Amygdala (tissue), 56 donors: ENCODE results near the gene KPNA4.
A peak's percentile ranks its signal among the peaks of the same experiment; 100 is the strongest.
"Not testable (repeated sequence)": the region's sequence is repeated elsewhere in the genome, so short reads cannot be mapped to it uniquely, and the experiment has no call there.

Experiments used
- DNase-seq, 56 donors: peaks; one replicate each; lab custom pipeline; 2025; lab: John Stamatoyannopoulos, UW

Gene KPNA4

DNA sequence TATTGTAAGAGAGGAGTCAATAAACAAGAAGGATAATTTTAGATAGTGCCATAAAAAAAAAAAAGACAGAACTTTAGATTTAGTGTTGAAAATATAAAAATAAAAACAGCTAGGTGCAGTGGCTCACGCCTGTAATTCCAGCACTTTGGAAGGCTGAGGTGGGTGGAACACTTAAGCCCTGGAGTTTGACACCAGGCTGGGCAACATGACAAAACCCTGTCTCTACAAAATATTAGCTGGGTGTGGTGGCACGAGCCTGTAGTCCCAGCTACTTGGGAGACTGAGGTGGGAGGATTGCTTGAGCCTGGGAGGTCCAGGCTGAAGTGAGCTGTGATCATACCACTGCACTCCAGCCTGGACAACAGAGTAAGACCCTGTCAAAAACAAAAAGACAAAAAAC, 49.0 kb downstream of the KPNA4 start:
- DNase-seq, result not testable (repeated sequence)

DNA sequence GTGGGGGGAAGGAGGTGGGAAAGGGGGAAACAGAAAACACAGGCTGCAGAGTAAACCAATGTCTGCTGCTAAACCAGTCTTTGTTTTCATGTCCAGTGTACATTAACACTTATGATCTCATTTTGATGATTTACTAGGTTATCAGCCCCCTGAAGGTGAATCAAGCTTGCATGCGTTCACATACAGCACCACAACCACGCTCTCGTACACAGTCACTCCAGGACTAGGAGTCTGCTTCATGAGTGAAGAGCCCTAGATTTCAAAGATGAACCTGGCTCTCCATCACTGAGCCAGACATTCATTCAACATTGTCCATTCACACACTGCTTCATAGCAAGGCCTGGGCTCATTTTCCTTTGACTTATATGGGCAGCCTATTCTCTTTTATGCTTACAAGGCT, 64.0 kb downstream of the KPNA4 start:
- no peak for DNase-seq

DNA sequence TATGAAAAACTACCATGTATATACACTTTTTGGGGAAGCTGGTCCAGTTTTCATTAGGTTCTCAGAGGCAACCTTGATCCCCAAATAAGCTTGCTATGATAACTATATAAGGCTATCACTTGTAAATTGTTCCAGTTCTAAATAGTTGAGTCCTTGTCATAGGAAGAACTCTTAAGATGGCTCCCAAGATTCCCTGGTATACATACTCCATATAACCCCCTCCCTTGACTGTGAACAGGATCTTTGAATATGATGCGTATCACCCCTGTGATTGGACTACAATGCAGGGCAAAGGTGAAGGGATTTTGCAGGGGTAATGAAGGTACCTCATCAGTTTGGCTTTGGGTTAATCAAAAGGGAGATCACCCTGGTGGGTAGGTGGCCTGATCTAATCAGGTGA, 67.2 kb downstream of the KPNA4 start:
- DNase-seq, result no peak

DNA sequence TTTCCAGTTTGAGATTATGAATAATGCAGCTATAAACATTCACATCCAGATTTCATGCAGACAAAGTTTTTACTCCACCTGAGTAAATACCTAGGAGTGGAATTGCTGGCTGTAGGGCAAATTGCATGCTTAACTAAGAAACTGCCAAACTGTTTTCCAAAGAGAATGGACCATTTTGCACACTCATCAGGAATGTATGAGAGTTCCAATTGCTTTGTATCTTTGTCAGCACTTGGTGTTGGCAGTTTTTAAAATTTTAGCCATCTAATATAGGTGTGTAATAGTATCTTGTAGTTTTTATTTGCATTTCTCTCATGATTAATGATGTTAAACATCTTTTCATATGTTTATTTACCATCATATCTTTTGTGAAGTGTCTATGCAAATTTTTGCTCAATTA, 75.2 kb downstream of the KPNA4 start:
- no peak for DNase-seq

DNA sequence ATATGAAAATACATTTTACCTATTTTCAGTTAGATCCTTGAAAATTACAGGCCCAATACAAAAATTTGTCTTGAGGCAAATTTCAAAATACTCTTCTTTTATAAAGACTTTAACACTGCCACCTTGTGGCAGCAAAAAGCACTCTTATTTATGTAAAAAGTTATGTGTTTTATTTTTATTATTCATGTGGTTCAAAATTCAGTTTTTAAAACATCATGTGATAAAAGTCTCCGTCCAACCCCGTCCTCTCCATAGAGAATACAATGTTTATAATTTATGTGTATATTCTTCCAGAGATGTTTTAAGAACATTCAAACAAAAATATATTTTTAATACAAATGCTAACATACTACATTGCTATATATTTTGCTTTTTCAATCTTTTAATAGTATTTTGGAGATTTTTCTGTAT, 78.9 kb downstream of the KPNA4 start:
- DNase-seq, result peak in 2 of 56 donors; percentile 6 to 30

DNA sequence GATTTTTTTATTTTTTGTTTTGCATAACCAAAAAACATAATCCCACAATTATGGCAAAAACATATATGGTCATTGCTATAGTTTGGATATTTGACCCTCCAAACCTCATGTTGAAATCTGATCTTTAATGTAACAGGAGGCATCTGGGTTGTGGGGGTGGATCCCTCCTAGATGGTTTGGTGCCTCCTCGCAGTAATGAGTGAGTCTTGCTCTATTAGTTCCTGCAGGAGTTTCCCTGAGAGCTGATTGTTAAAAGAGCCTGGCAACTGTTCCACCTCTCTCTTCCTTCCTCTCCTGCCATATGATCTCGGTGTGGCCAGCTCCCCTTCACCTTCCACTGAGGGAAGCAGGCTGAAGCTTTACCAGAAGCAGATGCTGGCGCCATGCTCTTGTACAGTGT, 82.6 kb downstream of the KPNA4 start:
- DNase-seq, result no peak

DNA sequence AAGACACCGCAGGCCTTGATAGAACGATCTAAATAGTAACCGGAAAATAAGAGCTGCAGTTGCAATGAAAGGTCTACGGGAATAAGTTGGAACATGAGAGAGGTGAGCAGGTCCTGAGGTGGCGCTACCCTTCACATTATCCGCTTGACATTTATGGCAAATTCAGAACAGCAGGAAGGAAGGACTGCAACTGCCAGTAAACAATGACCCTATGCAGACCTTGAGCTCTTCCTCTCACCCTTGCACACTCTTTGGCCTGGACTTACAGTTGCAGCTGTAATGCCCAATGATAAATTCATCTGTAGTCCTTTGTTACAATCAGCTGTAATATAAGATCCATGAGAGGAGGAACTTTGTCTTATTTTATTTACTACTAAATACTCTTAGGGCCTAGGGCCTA, 83.5 kb downstream of the KPNA4 start:
- no peak for DNase-seq

DNA sequence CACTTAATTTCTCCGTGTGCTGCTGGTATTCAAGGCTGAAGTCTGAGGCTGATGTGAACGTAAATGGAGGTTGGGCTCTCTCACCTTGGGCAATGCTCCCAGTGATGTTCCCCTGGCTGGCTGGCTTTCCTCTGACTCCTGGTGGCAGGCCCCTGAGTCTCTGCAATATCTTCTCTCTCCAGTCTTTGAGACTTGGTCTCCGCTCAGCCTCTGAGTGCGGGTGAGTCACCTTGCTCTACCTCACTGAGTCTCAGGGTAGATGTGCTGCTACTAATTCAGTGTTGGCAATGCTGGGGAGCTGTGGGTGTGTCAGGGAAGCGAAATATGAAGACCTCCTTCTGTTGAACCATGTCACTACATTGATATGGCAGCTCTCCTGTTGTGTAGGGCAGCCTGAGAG, 84.4 kb downstream of the KPNA4 start:
- no peak for DNase-seq

DNA sequence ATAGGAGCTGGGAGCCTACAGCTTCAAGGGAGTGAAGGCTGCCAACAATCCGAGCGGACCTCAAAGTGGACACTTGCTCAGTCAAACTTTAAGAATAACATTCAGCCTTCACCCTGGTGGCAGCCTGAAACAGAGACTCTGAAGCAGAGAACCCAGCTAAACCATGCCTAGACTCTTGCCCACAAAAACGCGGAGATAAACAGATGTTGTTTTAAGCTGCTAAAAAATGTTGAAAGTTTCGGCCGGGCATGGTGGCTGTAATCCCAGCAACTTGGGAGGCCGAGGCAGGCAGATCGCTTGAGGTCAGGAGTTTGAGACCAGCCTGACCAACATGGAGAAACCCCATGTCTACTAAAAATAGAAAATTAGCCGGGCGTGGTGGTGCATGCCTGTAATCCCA, 86.0 kb downstream of the KPNA4 start:
- no peak for DNase-seq

DNA sequence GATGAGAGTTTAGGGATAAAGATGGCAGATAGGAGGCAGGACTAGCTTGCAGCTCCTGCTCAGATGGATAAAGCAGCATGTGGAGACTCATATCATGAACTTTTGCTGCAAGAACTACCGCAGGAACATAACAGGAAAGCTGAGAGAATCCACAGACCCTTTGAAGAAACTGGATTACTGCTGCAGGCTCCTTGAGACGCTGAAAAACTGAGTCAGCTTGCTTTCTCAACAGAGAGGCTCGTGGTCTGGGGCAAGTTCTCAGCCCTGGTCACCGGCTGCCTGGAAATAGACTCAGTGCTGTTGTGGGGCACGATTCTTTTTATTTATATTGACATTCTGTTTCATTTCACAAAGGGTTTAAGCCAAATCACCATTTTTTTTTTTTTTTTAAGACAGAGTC, 87.0 kb downstream of the KPNA4 start:
- DNase-seq, result no peak

DNA sequence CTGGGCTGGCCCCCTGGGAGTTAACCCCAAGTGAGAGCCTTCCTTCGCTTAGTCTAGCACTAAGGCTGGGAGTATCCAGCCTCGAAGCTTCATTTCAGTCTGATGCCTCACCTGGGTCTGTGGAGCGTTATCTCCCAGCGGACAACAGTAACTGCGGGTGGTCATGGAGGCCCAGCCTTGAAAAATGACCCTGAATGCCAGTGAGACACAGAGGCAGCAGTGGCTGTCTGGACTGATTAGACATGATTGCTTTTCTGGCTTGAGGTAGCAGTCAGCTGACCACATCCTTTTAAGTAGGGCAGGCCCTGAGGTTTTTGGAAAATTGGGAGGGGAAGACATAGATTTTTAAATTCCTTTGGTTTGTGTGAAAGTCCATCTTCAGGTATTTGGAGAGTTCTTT, 87.6 kb downstream of the KPNA4 start:
- no peak for DNase-seq

DNA sequence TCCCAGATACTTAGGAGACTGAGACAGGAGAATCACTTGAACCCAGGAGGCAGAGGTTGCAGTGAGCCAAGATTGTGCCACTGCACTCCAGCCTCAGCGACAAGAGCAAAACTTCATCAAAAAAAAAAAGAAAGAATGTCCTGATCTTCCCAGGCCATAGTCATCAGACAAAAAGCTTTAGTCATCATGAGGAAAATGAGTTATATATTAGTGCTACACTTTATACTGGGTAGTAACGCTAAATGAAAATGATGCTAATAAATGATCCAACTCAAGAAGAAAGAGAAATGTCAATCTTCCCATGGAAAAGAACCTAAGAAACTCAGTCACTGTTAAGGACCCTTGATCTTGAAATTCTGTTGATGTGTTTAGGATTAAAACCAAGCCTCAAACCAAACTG, 89.5 kb downstream of the KPNA4 start:
- no peak for DNase-seq

DNA sequence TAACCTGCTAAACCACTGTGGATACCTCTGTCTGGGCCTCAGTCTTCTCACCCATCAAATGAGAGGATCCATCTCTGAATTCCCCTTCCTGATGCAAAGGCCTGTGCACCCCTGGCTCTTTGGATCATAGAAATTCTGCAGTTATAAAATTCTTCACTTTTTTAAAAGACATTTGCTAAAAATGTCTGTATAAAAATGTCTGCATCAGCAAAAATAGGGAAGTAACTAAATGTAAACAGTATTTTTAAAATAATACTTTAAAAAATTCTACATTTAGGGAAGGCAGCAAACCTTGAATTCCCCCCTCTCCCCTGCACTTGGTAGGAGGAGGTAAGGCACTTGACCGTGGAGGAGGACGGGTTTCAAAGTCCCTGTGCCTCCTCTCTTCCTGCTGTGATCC, 90.2 kb downstream of the KPNA4 start:
- no peak for DNase-seq

DNA sequence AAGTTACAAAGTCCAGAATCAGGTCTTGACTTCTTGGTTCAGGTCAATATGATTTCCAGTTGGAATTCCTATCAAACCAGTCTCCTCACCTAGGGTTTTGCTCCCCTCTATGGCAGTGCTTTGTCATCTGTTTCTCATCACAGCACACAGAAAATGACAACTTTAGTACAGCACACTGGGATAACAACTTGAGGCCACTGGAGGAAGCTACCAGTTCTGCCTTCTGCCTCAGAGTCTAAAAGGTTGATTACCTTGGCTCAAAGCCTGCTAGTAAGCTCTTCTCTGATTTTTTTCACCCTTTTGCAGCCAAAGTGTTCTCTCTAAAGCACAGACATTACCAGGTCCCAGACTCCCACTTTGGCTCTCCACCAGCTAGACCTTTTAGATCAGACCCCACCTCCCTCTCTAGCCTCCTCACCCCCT, 90.9 kb downstream of the KPNA4 start:
- no peak for DNase-seq

DNA sequence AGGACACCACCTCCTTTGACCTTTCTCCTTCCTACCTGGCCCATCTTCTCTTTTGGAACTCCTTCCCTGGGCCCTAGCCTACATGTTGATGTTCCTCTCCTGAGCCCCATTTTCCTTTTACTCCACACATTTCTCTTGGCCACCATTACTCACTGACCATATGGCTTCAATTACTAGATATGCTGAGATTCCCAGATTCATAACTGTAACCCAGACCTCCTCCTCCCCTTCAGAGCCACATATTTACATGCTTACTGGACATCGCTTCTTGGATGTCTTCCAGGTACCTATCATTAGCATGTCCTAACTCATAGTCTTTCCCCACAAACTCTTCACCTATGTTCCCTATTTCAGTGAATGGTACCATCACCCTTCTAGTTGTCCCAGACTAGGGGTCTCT, 91.4 kb downstream of the KPNA4 start:
- DNase-seq, result no peak

DNA sequence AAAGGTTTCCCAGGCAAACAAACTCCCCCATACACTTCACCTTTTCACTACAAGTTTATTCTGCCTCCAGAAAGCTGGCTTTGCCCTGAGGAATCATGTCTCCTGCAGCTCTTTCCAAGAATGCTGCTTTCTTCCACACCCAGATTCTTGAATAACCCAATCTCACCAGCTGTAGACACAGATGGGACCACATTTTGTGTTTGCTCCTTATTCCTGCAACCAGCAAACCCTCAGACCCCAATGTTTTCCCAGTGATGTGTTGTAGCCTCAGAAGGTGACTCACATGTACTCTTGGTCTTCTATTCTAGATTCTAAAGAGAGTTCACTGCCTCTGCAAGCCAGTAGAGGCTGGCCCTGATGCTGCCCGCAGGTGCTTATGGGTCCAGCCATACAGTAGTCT, 92.2 kb downstream of the KPNA4 start:
- DNase-seq, result no peak

DNA sequence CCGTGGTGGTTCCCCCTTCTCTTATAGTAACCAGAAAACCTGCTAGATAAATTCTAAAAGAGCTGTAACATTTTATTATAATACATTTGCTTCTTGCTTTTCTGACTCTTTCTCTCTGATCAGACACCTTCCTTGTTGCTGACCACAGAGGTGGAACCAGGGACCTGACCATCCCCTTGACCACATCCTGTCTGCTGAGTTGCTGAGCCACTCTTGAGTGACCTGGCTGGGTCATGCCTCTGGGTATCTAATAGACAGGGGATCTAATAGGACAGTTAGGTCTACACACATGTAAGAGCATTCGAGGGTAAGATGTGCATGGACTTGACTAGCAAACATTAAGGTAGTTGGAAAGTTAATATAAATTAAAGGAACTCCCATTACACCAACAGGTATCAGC, 93.0 kb downstream of the KPNA4 start:
- DNase-seq, result no peak

DNA sequence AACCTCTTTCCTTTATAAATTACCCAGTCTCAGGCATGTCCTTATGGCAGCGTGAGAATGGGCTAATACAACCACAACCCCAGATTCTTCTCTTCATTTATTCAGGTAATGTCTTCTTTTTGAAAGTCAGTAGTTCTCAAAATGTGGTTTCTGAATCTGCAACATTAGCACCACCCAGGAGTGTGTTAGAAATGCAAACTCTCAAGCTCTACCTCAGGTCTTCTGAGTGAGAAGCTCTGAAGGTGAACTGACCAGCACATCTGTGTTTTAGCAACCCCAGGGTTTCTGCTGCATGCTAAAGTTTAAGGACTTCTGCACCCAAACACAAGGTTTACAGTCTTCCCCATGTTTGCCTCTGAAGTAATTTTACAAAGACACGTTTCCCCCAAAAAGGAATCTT, 93.5 kb downstream of the KPNA4 start:
- no peak for DNase-seq

DNA sequence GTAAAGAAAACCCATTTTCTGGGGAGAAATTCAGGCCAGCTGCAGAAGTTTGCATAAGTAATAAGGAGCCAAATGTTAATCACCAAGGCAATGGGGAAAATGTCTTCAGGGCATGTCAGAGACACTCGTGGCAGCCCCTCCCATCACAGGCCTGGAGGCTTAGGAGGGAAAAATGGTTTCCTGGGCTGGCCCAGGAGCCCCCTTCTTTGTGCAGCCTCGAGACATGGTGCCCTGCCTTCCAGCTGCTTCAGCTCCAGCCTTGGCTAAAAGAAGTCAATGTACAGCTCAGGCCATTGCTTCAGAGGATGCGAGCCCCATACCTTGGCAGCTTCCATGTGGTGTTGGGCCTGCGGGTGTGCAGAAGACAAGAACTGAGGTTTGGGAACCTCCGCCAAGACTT, 95.2 kb downstream of the KPNA4 start:
- no peak for DNase-seq

DNA sequence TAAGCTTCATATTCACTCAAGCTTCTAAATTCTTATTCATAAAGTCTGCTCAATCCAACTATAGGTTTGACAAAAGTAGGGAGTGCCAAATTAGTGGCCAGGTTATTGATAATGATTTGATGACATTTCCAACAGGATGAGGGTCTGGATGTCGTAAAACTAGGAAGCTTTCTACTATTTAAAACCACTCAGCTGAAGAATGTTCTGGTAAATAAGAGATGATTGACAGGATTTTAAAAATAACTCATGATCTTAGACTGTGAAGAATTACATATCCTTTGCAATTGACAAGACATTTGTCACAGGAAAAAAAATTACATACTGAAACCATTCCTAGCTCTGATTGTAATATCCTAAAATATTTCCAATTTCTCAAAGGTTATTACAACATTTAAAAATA, 100.4 kb downstream of the KPNA4 start:
- no peak for DNase-seq

DNA sequence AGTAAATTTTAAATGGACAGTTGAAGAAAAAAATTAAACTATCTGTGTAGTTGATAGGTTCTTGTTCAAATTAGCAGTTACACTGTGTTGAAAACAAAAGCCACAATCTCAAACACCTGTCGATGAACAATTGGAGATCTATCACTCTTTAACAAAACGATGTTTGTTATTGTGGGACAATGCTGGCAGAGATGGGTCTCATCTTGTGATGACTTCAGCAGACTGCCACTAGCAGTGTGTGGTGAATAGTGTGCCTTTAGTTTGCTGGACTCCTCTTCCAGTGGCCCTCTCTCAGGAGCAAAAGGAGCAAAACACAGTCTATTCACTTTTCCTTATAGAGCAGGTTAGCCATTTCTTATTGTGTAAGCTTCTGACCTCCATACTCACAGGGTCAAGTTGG, 101.0 kb downstream of the KPNA4 start:
- peak in 35 of 56 donors; percentile 9 to 87 (median 52) for DNase-seq

DNA sequence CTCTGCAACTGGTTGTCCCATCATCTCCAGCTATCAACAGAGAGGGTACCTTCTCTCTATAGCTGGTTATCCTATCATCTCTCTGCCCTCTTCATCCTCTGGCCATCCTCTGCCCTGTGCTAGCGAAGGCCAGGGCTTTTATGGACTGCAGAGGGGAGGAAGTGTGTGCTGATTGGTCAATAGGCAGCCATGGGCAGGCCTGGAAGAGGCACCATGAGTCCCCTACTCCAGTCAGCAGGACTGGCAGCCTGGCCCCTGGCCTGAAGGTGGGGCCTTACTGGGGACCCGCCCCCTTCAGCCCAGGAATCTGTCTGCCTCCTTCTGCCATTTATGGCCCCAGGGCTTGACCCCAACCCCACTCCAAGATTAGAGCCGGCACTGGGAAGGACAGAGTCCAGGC, 105.3 kb downstream of the KPNA4 start:
- no peak for DNase-seq

DNA sequence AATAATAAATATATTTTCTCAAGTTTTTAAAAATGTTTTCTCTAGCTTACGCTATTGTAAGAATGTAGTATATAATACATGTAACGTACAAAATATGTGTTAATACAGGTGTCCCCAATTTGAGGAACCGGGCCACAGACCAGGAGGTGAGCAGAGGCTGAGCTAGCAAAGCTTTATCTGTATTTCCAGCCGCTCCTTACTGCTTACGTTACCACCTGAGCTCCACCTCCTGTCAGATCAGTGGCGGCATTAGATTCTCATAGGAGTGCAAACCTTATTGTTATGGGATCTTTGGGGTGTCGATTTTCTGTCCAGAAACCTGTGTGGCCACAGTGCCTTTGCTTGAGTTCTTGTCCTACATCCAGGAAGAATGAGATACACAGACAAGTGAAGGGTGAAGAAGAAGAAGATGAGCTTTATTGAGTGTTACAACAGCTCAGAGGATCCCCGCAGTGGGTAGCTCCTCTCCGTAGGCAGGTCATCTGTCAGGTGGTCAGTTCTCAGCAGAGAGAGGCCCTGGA, 105.9 kb downstream of the KPNA4 start:
- DNase-seq, result no peak

DNA sequence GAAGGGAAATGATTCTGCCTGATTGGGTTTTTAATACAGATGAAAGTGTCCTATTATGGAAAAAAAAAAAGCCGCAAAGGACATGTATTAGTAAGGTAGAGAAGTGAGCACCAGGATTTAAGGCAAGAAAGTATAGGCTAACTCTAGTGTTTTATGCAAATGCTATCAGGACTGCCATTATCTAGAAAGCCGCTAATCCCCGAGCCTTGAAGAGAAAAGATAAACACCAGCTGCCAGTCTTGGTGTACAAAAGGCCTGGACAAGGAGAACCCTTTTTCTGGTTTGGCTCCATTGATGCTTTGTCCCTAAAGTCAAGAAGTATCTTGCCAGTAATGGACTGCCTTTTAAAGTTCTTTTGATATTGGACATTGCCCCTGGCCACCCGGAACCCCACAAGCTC, 107.2 kb downstream of the KPNA4 start:
- no peak for DNase-seq
